Astrocyte (in vitro differentiated cells and primary cell): ENCODE results near the gene ADGRG6.

ENCODE experiments used
- CTCF ChIP-seq: IDR thresholded peaks from 2 replicates; pipeline ENCODE4 v1.5.1; 2011; ENCODE audit warnings: low read depth, mild to moderate bottlenecking, inconsistent platforms, low read length, moderate library complexity; ENCODE audit not compliant: insufficient read depth
- EZH2 ChIP-seq: IDR thresholded peaks from 2 replicates; pipeline ENCODE4 v1.6.1; 2012; ENCODE audit warnings: mild to moderate bottlenecking, low read length, inconsistent platforms; ENCODE audit not compliant: insufficient read depth

- TF ChIP-seq CTCF: no peak
- no peak for TF ChIP-seq EZH2
Measured at GRCh38 chr6:142292166-142292924, 9.5 kb upstream of the ADGRG6 start.
